PC-9 (cell line): Measurements from ENCODE around the gene KCNQ1OT1. TPM values are rescaled to one million over a fixed set of nuclear protein-coding genes. Genes with fewer than 3 reads are reported as not detected.

ENCODE experiments used
- BruUV-seq: library from RNA; stranded (reverse); fragments of 400-500 nt; replicated peaks from 2 replicates; lab custom pipeline; 2021; lab: Mats Ljungman, UMichigan
- CTCF ChIA-PET: fragments of 300-600 bp; sonication (Branson Sonifier 250); formaldehyde crosslinking; loops from one replicate; lab custom pipeline; 2022; ENCODE audit warnings: antibody characterized with exemption; lab: Charles Lee
- POLR2A ChIA-PET: fragments of 300-600 bp; sonication (Branson Sonifier 250); formaldehyde crosslinking; loops from one replicate; lab custom pipeline; 2022; ENCODE audit warnings: antibody characterized with exemption; ENCODE audit not compliant: unreplicated experiment; lab: Charles Lee
- DNase-seq, 2 experiments: peaks; one replicate each; pipeline versions ENCODE4 v3.0.0 to v3.0.0-alpha.2; 2015 to 2022; ENCODE audit warnings: mixed read lengths in 1 of 2
- H2AFZ ChIP-seq: fragments of 200-600 bp; sonication (generic); 2 replicates; pipeline ENCODE4 v1.8.1; 2017; ENCODE audit warnings: antibody characterized with exemption
- H3F3A ChIP-seq: fragments of 200-600 bp; sonication (generic); 2 replicates; pipeline ENCODE4 v1.8.1; 2017; ENCODE audit warnings: antibody characterized with exemption, mild to moderate bottlenecking, low read depth; ENCODE audit not compliant: insufficient read depth
- H3K27ac ChIP-seq: fragments of 200-600 bp; sonication (generic); 2 replicates; pipeline ENCODE4 v1.6.1; 2016; ENCODE audit warnings: mixed run types
- H3K27me3 ChIP-seq: fragments of 200-600 bp; sonication (generic); 2 replicates; pipeline ENCODE4 v1.6.1; 2016; ENCODE audit warnings: low read depth, mixed run types; ENCODE audit not compliant: insufficient read depth
- H3K36me3 ChIP-seq: fragments of 200-600 bp; sonication (generic); 2 replicates; pipeline ENCODE4 v1.6.1; 2016; ENCODE audit warnings: low read depth, mixed run types
- H3K4me1 ChIP-seq: fragments of 200-600 bp; sonication (generic); replicated peaks from 2 replicates; pipeline ENCODE4 v1.6.1; 2016; ENCODE audit warnings: mixed run types; ENCODE audit not compliant: insufficient read depth
- H3K4me2 ChIP-seq: fragments of 200-600 bp; sonication (generic); 2 replicates; pipeline ENCODE4 v1.6.1; 2017; ENCODE audit warnings: mixed run types
- H3K4me3 ChIP-seq: fragments of 200-600 bp; sonication (generic); 2 replicates; pipeline ENCODE4 v1.6.1; 2016; ENCODE audit warnings: mixed run types
- H3K79me2 ChIP-seq: fragments of 200-600 bp; sonication (generic); 2 replicates; pipeline ENCODE4 v1.6.1; 2017; ENCODE audit warnings: low read depth, mixed run types
- H3K9me2 ChIP-seq: fragments of 200-600 bp; sonication (generic); 2 replicates; pipeline ENCODE4 v1.8.1; 2017; ENCODE audit warnings: mild to moderate bottlenecking; ENCODE audit not compliant: insufficient read depth
- H3K9me3 ChIP-seq: fragments of 200-600 bp; sonication (generic); 2 replicates; pipeline ENCODE4 v1.8.1; 2016; ENCODE audit warnings: low read depth; ENCODE audit not compliant: insufficient read depth
- H4K20me1 ChIP-seq: fragments of 200-600 bp; sonication (generic); 2 replicates; pipeline ENCODE4 v1.8.1; 2017; ENCODE audit not compliant: insufficient read depth
- EZH2 ChIP-seq: fragments of 200-600 bp; sonication (generic); IDR thresholded peaks from 2 replicates; pipeline ENCODE4 v1.8.0; 2017; ENCODE audit warnings: antibody characterized with exemption, low read depth
- intact Hi-C: fragments of 100-400 bp; cut with micrococcal nuclease; formaldehyde crosslinking; loops from one replicate; pipeline ENCODE4 v1.10.0; 2022; ENCODE audit not compliant: unreplicated experiment
- total RNA-seq: library from RNA; stranded (reverse); gene quantifications from 2 replicates; pipeline ENCODE4 v1.2.3, GENCODE V29; 2021
- TF ChIP-seq, protein P1 (sequence below): fragments of 200-600 bp; sonication (generic); conservative IDR thresholded peaks from 2 replicates; pipeline ENCODE4 v1.6.1; 2017; ENCODE audit warnings: mixed run types, antibody characterized with exemption, mild to moderate bottlenecking, moderate library complexity

Gene KCNQ1OT1
- total RNA-seq, 1 experiment from 2014 or later: 3.4 TPM

DNA sequence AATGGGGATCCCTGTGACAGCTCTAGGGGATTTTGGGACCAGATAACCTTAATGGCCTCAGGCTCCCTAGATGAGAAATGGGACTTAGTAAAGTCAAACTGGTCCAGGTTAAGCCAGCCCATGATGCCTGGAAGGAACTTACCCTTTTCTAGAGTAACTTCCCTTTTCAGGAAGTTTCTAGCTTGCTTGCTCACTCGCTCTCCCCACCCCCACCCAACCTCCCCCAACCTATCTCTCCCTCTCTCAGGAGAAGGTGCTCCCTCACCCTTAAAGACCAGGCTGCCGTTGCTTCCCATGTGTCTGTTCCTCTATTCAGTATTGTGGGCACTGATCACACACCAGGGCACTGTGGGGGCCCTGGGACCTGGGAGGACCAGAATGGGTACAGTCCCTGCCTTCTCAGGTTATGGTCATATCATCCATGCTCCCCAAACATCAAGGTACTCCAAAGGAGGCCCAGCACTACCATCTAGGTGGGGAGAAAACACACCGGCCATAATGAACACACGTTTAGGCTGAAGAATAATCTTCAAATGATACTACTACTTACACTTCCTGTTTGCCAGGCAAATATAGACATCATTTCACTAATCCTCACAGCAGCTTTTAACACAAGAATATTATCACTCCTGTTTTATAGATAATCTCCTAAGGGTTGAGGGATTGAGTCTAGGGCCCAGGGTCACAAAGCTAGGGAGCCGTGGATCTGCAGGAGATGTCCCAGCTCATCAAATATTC lies 18.2 kb downstream of the KCNQ1OT1 start:
- CTCF ChIA-PET: no interaction called here

DNA sequence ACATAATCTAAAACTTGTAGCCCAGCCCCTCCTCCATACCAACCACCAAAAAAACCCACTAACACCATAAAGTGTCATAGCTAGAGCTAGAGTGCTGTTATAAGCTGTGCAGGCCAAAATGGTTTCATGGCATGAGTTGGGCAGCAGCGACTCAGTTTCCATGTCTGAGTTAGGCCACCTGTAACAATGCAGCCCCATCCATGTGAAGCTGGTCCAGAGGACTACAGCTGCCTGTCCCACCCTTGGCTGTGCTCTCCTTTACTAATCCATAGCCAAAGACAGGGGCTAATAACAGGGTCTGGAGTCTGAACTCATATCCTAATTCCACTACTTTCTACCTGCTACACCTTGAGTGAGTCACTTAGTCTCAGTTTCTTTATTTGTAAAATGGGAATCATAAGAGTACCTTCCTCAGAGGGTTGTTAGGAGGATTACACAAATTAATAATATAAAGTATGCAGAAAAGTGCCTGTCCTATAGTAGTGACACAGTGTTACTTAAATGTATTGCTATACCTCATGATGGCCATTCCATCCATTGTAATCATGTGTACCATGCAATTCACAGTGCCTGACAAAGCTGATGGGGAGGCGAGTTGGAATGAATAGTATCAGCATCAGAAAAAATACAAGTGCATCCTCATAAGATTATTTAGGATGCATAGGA lies 20.6 kb downstream of the KCNQ1OT1 start:
- DNase-seq: no peak
- Histone ChIP-seq H3K4me2 (no peak overlapping the region), H4K20me1 (no peaks in the 10 kb centered on the region), H3K79me2 (no peaks in the 10 kb centered on the region), H3K9me3 (no peaks in the 10 kb centered on the region), H3K27me3 (no peaks in the 10 kb centered on the region), H3K9me2 (no peaks in the 10 kb centered on the region), H3K4me1 (no peaks in the 10 kb centered on the region), H2AFZ (no peak overlapping the region), H3K4me3 (no peak overlapping the region), H3F3A (no peaks in the 10 kb centered on the region), H3K36me3 (no peaks in the 10 kb centered on the region), H3K27ac (no peak overlapping the region)
- TF ChIP-seq, protein P1, sequence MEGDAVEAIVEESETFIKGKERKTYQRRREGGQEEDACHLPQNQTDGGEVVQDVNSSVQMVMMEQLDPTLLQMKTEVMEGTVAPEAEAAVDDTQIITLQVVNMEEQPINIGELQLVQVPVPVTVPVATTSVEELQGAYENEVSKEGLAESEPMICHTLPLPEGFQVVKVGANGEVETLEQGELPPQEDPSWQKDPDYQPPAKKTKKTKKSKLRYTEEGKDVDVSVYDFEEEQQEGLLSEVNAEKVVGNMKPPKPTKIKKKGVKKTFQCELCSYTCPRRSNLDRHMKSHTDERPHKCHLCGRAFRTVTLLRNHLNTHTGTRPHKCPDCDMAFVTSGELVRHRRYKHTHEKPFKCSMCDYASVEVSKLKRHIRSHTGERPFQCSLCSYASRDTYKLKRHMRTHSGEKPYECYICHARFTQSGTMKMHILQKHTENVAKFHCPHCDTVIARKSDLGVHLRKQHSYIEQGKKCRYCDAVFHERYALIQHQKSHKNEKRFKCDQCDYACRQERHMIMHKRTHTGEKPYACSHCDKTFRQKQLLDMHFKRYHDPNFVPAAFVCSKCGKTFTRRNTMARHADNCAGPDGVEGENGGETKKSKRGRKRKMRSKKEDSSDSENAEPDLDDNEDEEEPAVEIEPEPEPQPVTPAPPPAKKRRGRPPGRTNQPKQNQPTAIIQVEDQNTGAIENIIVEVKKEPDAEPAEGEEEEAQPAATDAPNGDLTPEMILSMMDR: no peak
- TF ChIP-seq EZH2: no peak
- intact Hi-C loops: no loop called here
- ChIA-PET CTCF (no interaction called here), POLR2A (no interaction called here)
- no TSS peak for BruUV-seq

More for the DNA sequence above, 18.2 kb downstream of the KCNQ1OT1 start:
- POLR2A ChIA-PET: no interaction called here
- H3K4me1 ChIP-seq: no peaks in the 10 kb centered on the region
- H3K4me2 ChIP-seq: no peak overlapping the region
- no peaks in the 10 kb centered on the region for H3K9me3 ChIP-seq
- H3K27ac ChIP-seq: no peak overlapping the region
- H3K27me3 ChIP-seq: no peaks in the 10 kb centered on the region
- no peaks in the 10 kb centered on the region for H3K36me3 ChIP-seq
- no peaks in the 10 kb centered on the region for H3K79me2 ChIP-seq
- intact Hi-C loops: no loop called here
- no peaks in the 10 kb centered on the region; the same call in 1 of the 2 replicates for H4K20me1 ChIP-seq
- no peaks in the 10 kb centered on the region for H3F3A ChIP-seq
- no peaks in the 10 kb centered on the region for H3K9me2 ChIP-seq
- TF ChIP-seq, protein P1: no peak
- no TSS peak for BruUV-seq
- no peak overlapping the region for H2AFZ ChIP-seq
- DNase-seq: no peak
- H3K4me3 ChIP-seq: no peak overlapping the region

DNA sequence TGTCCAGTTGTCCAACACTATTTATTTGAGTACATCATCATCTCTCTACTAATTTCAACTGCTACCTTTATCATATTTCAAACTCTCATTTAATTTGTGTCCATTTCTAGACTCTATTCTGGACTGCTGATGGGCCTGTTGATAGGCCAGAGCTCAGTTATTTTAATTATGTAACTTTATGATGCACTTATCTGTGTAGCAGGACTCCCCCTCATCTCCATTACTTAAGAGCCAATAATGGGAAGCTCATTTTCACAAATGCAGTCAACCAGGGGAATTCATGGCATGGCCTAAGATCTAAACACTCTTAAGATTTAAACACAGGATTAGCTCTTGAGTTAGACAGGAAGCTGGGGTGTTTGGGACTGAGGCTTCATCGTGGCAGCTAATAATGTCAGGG lies 21.4 kb downstream of the KCNQ1OT1 start:
- Histone ChIP-seq H2AFZ (no peak overlapping the region), H4K20me1 (no peaks in the 10 kb centered on the region), H3K27me3 (no peaks in the 10 kb centered on the region), H3K4me1 (no peaks in the 10 kb centered on the region), H3K27ac (no peak overlapping the region), H3K9me2 (no peaks in the 10 kb centered on the region), H3K4me3 (no peak overlapping the region), H3K36me3 (no peaks in the 10 kb centered on the region), H3K79me2 (no peaks in the 10 kb centered on the region), H3K4me2 (no peak overlapping the region), H3F3A (no peaks in the 10 kb centered on the region), H3K9me3 (no peaks in the 10 kb centered on the region)
- ChIA-PET POLR2A (no interaction called here), CTCF (no interaction called here)
- no TSS peak for BruUV-seq
- intact Hi-C loops: no loop called here
- DNase-seq: no peak
- TF ChIP-seq, protein P1: no peak
- TF ChIP-seq EZH2: no peak
